ENCODE results near the gene TBC1D32. TPM values are rescaled to one million over a fixed set of nuclear protein-coding genes. Genes with fewer than 3 reads are reported as not detected.
"Not testable (repeated sequence)": the region's sequence is repeated elsewhere in the genome, so short reads cannot be mapped to it uniquely, and the experiment has no call there.

Gene TBC1D32
- total RNA-seq, 2 experiments from 2014 or later = 9.4 to 9.8 TPM

DNA sequence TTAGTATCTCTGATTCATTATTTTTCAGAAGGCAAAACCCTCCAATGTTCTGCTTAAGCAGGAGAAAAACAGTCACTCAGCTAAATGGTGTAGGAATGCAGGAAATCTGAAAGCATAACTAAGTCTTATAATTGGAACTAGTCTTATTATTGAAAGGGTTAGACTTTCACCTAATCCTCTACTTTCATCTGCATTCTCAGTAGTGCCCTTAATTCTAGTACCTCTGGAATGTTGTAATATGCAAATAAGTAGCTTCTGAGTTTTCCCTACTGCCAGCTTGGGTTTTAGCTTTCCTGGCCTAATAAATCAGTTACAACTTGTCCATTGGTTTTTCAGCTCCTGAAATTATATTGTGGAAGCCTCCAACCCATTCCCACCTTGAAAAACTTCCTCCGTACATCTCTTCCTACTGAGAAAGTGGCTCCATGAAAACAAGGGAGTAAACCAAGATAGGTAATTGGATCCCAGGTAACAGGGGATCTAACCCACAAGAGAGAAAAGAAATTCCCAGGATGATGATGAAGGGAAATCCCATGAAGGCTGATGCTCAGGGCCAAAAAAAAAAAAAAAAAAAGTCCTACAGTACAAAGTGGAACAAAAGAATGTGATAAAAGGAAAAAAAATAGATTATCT lies 147.0 kb downstream of the TBC1D32 start:
- ChIA-PET POLR2A (no interaction called here), CTCF (no interaction called here)
- H3K9me3 Mint-ChIP-seq = no peaks in the 10 kb centered on the region
- no peak for DNase-seq
- no peak overlapping the region for H3K4me3 ChIP-seq (ENCODE audit: low read length)
- H3K27ac Mint-ChIP-seq = no peak overlapping the region
- ATAC-seq (ENCODE audit: poor library complexity) = no peak
- no peaks in the 10 kb centered on the region for H3K4me1 ChIP-seq (ENCODE audit: insufficient read depth, low read length)
- H3K4me1 Mint-ChIP-seq (ENCODE audit: low read depth) = no peaks in the 10 kb centered on the region
- no peaks in the 10 kb centered on the region for H3K9me3 ChIP-seq (ENCODE audit: control insufficient read depth in 1 of 2, insufficient read depth in 1 of 2, low read length in 2 of 2)
- intact Hi-C loops (cut with DNase I, micrococcal nuclease) = no loop called here
- peaks cover 18% of the 10 kb centered on the region for H3K36me3 Mint-ChIP-seq (ENCODE audit: low read depth)
- H3K27me3 Mint-ChIP-seq = no peaks in the 10 kb centered on the region
- no peaks in the 10 kb centered on the region for H3K27me3 ChIP-seq (ENCODE audit: control insufficient read depth in 1 of 2, insufficient read depth in 2 of 2, low read length in 2 of 2)
- no peak overlapping the region for H3K27ac ChIP-seq (ENCODE audit: low read depth in 1 of 2, low read length in 2 of 2)
- TF ChIP-seq CTCF (IDR thresholded peaks at IDR 0.05) = no peak
- H3K4me3 Mint-ChIP-seq = no peak overlapping the region
- no peaks in the 10 kb centered on the region for H3K36me3 ChIP-seq (ENCODE audit: insufficient read depth, low read length)

DNA sequence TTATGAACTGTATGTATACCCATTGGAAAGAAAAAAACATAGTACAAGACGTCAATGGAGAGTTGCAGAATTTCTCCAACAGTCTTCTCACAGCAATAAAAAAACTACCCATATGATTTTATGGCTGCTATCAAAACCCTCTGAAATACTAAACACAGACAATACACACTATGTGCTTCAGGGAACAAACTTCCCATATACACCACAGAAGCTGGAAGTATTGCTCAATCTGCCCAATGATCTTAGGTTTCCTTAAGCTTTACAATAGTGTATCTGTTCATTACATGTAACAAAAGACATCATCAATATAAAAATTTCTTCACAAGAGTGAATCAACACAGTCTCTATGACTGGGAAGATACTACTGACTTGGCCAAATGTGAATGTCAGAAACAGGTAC lies 150.5 kb downstream of the TBC1D32 start:
- no peak for ATAC-seq (ENCODE audit: poor library complexity)
- no peak overlapping the region for H3K4me3 Mint-ChIP-seq
- H3K27ac ChIP-seq (ENCODE audit: low read depth in 1 of 2, low read length in 2 of 2) = no peak overlapping the region
- peaks cover 42% of the 10 kb centered on the region for H3K36me3 Mint-ChIP-seq (ENCODE audit: low read depth)
- no peaks in the 10 kb centered on the region for H3K4me1 Mint-ChIP-seq (ENCODE audit: low read depth)
- no peaks in the 10 kb centered on the region for H3K27me3 Mint-ChIP-seq
- H3K4me1 ChIP-seq (ENCODE audit: insufficient read depth, low read length) = no peaks in the 10 kb centered on the region
- TF ChIP-seq CTCF (IDR thresholded peaks at IDR 0.05) = no peak
- H3K9me3 Mint-ChIP-seq = peaks cover 6% of the 10 kb centered on the region
- H3K4me3 ChIP-seq (ENCODE audit: low read length) = no peak overlapping the region
- DNase-seq = no peak
- H3K27ac Mint-ChIP-seq = no peak overlapping the region
- H3K9me3 ChIP-seq (ENCODE audit: control insufficient read depth in 1 of 2, insufficient read depth in 1 of 2, low read length in 2 of 2) = no peaks in the 10 kb centered on the region
- intact Hi-C loops (cut with DNase I, micrococcal nuclease) = no loop called here
- ChIA-PET CTCF (no interaction called here), POLR2A (no interaction called here)
- H3K27me3 ChIP-seq (ENCODE audit: control insufficient read depth in 1 of 2, insufficient read depth in 2 of 2, low read length in 2 of 2) = no peaks in the 10 kb centered on the region
- peaks cover 7% of the 10 kb centered on the region for H3K36me3 ChIP-seq (ENCODE audit: insufficient read depth, low read length)

GRCh38 chr6:121175827-121176226 lies 158.5 kb downstream of the TBC1D32 start:
- Mint-ChIP-seq H3K9me3 (no peaks in the 10 kb centered on the region), H3K36me3 (ENCODE audit: low read depth) (peaks cover 65% of the 10 kb centered on the region), H3K4me1 (ENCODE audit: low read depth) (no peaks in the 10 kb centered on the region), H3K27me3 (no peaks in the 10 kb centered on the region), H3K4me3 (no peak overlapping the region), H3K27ac (no peak overlapping the region)
- Histone ChIP-seq H3K27ac (ENCODE audit: low read depth in 1 of 2, low read length in 2 of 2) (no peak overlapping the region), H3K9me3 (ENCODE audit: control insufficient read depth in 1 of 2, insufficient read depth in 1 of 2, low read length in 2 of 2) (peaks cover 0 to 5% of the 10 kb centered on the region in 2 experiments), H3K27me3 (ENCODE audit: control insufficient read depth in 1 of 2, insufficient read depth in 2 of 2, low read length in 2 of 2) (no peaks in the 10 kb centered on the region), H3K36me3 (ENCODE audit: insufficient read depth, low read length) (no peaks in the 10 kb centered on the region), H3K4me3 (ENCODE audit: low read length) (no peak overlapping the region), H3K4me1 (ENCODE audit: insufficient read depth, low read length) (no peaks in the 10 kb centered on the region)
- DNase-seq = no peak
- ChIA-PET POLR2A (no interaction called here), CTCF (no interaction called here)
- intact Hi-C loops (cut with DNase I, micrococcal nuclease) = no loop called here
- ATAC-seq (ENCODE audit: poor library complexity) = no peak
- TF ChIP-seq CTCF (IDR thresholded peaks at IDR 0.05) = no peak

GRCh38 chr6:121172451-121172850 lies 161.8 kb downstream of the TBC1D32 start:
- H3K9me3 Mint-ChIP-seq; DNase-seq; H3K27ac Mint-ChIP-seq; H3K4me3 ChIP-seq (ENCODE audit: low read length); ATAC-seq (ENCODE audit: poor library complexity); H3K4me1 ChIP-seq (ENCODE audit: insufficient read depth, low read length); H3K27me3 Mint-ChIP-seq; H3K4me1 Mint-ChIP-seq (ENCODE audit: low read depth); H3K27me3 ChIP-seq (ENCODE audit: control insufficient read depth in 1 of 2, insufficient read depth in 2 of 2, low read length in 2 of 2); H3K9me3 ChIP-seq (ENCODE audit: control insufficient read depth in 1 of 2, insufficient read depth in 1 of 2, low read length in 2 of 2); H3K4me3 Mint-ChIP-seq; POLR2A ChIA-PET; H3K36me3 ChIP-seq (ENCODE audit: insufficient read depth, low read length); H3K27ac ChIP-seq (ENCODE audit: low read depth in 1 of 2, low read length in 2 of 2); intact Hi-C loops (cut with DNase I, micrococcal nuclease); CTCF ChIA-PET: not testable (repeated sequence)
- peaks cover 52% of the 10 kb centered on the region for H3K36me3 Mint-ChIP-seq (ENCODE audit: low read depth)

Measured in CD4-positive, alpha-beta T cell (primary cell).